HepG2 (cell line): Measurements from ENCODE around the gene CHRM5. TPM values are rescaled to one million over a fixed set of nuclear protein-coding genes. Genes with fewer than 3 reads are reported as not detected.

Source experiments
- ATAD3A ChIP-seq: sonication (generic); formaldehyde crosslinking; IDR thresholded peaks from 2 replicates; pipeline ENCODE4 v1.4.0; 2020; ENCODE audit warnings: missing genetic modification reagents
- ATF3 ChIP-seq: sonication (generic); formaldehyde crosslinking; IDR thresholded peaks from 2 replicates; pipeline ENCODE4 v1.4.0; 2020; ENCODE audit warnings: missing genetic modification reagents
- CBFB ChIP-seq: sonication (generic); formaldehyde crosslinking; IDR thresholded peaks from 2 replicates; pipeline ENCODE4 v1.4.0; 2020; ENCODE audit warnings: missing genetic modification reagents
- CBX1 ChIP-seq: IDR thresholded peaks from one replicate; pipeline ENCODE4 v1.6.1; 2016; ENCODE audit warnings: antibody characterized with exemption, low read depth
- CC2D1A ChIP-seq: sonication (generic); formaldehyde crosslinking; IDR thresholded peaks from 2 replicates; pipeline ENCODE4 v1.8.1; 2023; ENCODE audit warnings: mild to moderate bottlenecking, missing genetic modification reagents
- EHMT2 ChIP-seq: fragments of 200-600 bp; sonication (generic); IDR thresholded peaks from 2 replicates; pipeline ENCODE4 v1.7.0; 2017; ENCODE audit warnings: antibody characterized with exemption, low read depth, low read length, borderline replicate concordance
- HOXD1 ChIP-seq: sonication (generic); formaldehyde crosslinking; IDR thresholded peaks from 2 replicates; pipeline ENCODE4 v1.5.0; 2020; ENCODE audit warnings: missing genetic modification reagents
- IRX3 ChIP-seq: sonication (generic); formaldehyde crosslinking; IDR thresholded peaks from 2 replicates; pipeline ENCODE4 v1.8.1; 2023; ENCODE audit warnings: mild to moderate bottlenecking, low read depth, missing genetic modification reagents, borderline replicate concordance
- MED1 ChIP-seq: sonication (generic); formaldehyde crosslinking; IDR thresholded peaks from 2 replicates; pipeline ENCODE4 v1.4.0; 2020; ENCODE audit warnings: missing genetic modification reagents
- MXD1 ChIP-seq: sonication (generic); formaldehyde crosslinking; IDR thresholded peaks from 2 replicates; pipeline ENCODE4 v1.4.0; 2020; ENCODE audit warnings: mild to moderate bottlenecking, missing genetic modification reagents
- NKX3-1 ChIP-seq: sonication (generic); formaldehyde crosslinking; IDR thresholded peaks from 2 replicates; pipeline ENCODE4 v1.5.0; 2020; ENCODE audit warnings: missing genetic modification reagents
- PHF20 ChIP-seq: sonication (generic); formaldehyde crosslinking; IDR thresholded peaks from 2 replicates; pipeline ENCODE4 v1.5.0; 2020; ENCODE audit warnings: mild to moderate bottlenecking, missing genetic modification reagents
- TBX3 ChIP-seq: fragments of 450-650 bp; IDR thresholded peaks from 2 replicates; pipeline ENCODE4 v1.6.1; 2017; ENCODE audit warnings: antibody characterized with exemption, mild to moderate bottlenecking, inconsistent platforms, borderline replicate concordance
- ZBTB26 ChIP-seq: IDR thresholded peaks from 2 replicates; pipeline ENCODE4 v1.6.1; 2016; ENCODE audit warnings: missing compliant biosample characterization, missing genetic modification reagents, borderline replicate concordance
- ZFYVE20 ChIP-seq: sonication (generic); formaldehyde crosslinking; IDR thresholded peaks from 2 replicates; pipeline ENCODE4 v1.8.0; 2023; ENCODE audit warnings: low read depth, mild to moderate bottlenecking, moderate library complexity, missing genetic modification reagents, borderline replicate concordance
- ZNF274 ChIP-seq: sonication (generic); formaldehyde crosslinking; IDR thresholded peaks from 2 replicates; pipeline ENCODE4 v1.5.1; 2020; ENCODE audit warnings: mild to moderate bottlenecking, missing genetic modification reagents
- ZNF326 ChIP-seq: sonication (generic); formaldehyde crosslinking; IDR thresholded peaks from 2 replicates; pipeline ENCODE4 v1.4.0; 2020; ENCODE audit warnings: missing genetic modification reagents, borderline replicate concordance
- ZNF343 ChIP-seq: sonication (generic); formaldehyde crosslinking; IDR thresholded peaks from 2 replicates; pipeline ENCODE4 v1.4.0; 2020; ENCODE audit warnings: mild to moderate bottlenecking, missing genetic modification reagents
- ZNF550 ChIP-seq: sonication (generic); formaldehyde crosslinking; IDR thresholded peaks from 2 replicates; pipeline ENCODE4 v1.4.0; 2020; ENCODE audit warnings: mild to moderate bottlenecking, missing genetic modification reagents, borderline replicate concordance
- ZNF607 ChIP-seq: sonication (generic); formaldehyde crosslinking; IDR thresholded peaks from 2 replicates; pipeline ENCODE4 v1.5.1; 2020; ENCODE audit warnings: missing genetic modification reagents, mild to moderate bottlenecking, borderline replicate concordance
- ZNF670 ChIP-seq: sonication (generic); formaldehyde crosslinking; IDR thresholded peaks from 2 replicates; pipeline ENCODE4 v1.8.0; 2022; ENCODE audit warnings: mild to moderate bottlenecking, missing genetic modification reagents, borderline replicate concordance
- ZNF704 ChIP-seq: sonication (generic); formaldehyde crosslinking; IDR thresholded peaks from 2 replicates; pipeline ENCODE4 v1.8.1; 2023; ENCODE audit warnings: mild to moderate bottlenecking, inconsistent platforms, moderate library complexity, missing genetic modification reagents, borderline replicate concordance
- ZNF740 ChIP-seq: sonication (generic); formaldehyde crosslinking; IDR thresholded peaks from 2 replicates; pipeline ENCODE4 v1.4.0; 2020; ENCODE audit warnings: missing genetic modification reagents
- ZNF879 ChIP-seq: sonication (generic); formaldehyde crosslinking; IDR thresholded peaks from 2 replicates; pipeline ENCODE4 v1.8.1; 2023; ENCODE audit warnings: missing genetic modification reagents
- polyA plus RNA-seq, 8 experiments: library from polyadenylated mRNA; depleted of rRNA in 3 of 8; stranded (reverse) in 7 of 8; unstranded in 1 of 8; fragments of >200 nt; fragmentation: Illumina TruSeq in 4 of 8; extraction: Trizol in 4 of 8; gene quantifications; 2 replicates each; pipeline versions ENCODE4 v1.2.1 to v1.2.3, GENCODE V29; 2011 to 2016; ENCODE audit warnings: low read depth in 4 of 8, missing spikeins in 1 of 8, mixed read lengths in 1 of 8; ENCODE audit not compliant: insufficient read depth in 1 of 8
- total RNA-seq, 5 experiments: library from RNA; depleted of rRNA; stranded (reverse); fragments of >200 nt; fragmentation: Illumina TruSeq; extraction: Trizol; gene quantifications; 2 replicates each; pipeline ENCODE4 v1.2.3, GENCODE V29; 2016; ENCODE audit warnings: low read depth in 1 of 5

CHRM5 gene
- total and polyA plus RNA-seq, 2 of the 13 experiments (the other 11 are each of a cell fraction or from before 2014, with no cell fraction given) = not detected

- TF ChIP-seq NKX3-1 (CRISPR knock-in tag) (no peak; the same call in 1 of the 2 replicates), ZNF740 (no peak), TBX3 (no peak), ZNF326 (CRISPR knock-in tag) (no peak), PHF20 (CRISPR knock-in tag) (peak; percentile 99), MXD1 (CRISPR knock-in tag) (0 out of 2 replicates have a peak, but pooled peaks have one; percentile 25), ZNF704 (peak; percentile 47; the same call in 1 of the 2 replicates), CBFB (peak; percentile 40; the same call in 1 of the 2 replicates), ZNF550 (0 out of 2 replicates have a peak, but pooled peaks have one; percentile 30), ZNF343 (CRISPR knock-in tag) (0 out of 2 replicates have a peak, but pooled peaks have one; percentile 50), ZFYVE20 (CRISPR knock-in tag) (no peak), ZBTB26 (CRISPR knock-in tag) (peak; percentile 79; the same call in 1 of the 2 replicates), ZNF607 (CRISPR knock-in tag) (no peak), CBX1 (peak; percentile 63), ZNF670 (CRISPR knock-in tag) (no peak), ATAD3A (no peak), MED1 (CRISPR knock-in tag) (peak; percentile 70; the same call in 1 of the 2 replicates), EHMT2 (no peak), HOXD1 (CRISPR knock-in tag) (no peak), IRX3 (CRISPR knock-in tag) (no peak), ZNF879 (no peak), ZNF274 (CRISPR knock-in tag) (peak; percentile 84; the same call in 1 of the 2 replicates), ATF3 (no peak), CC2D1A (CRISPR knock-in tag) (no peak)
Observed at GRCh38 chr15:34101366-34102174, 133.3 kb downstream of the CHRM5 start, which contains the start of the genes EMC7 and PGBD4 (continued).
